Spleen (tissue), 11 donors: ENCODE measurements around the gene MOSPD3. TPM values are rescaled to one million over a fixed set of nuclear protein-coding genes. Genes with fewer than 3 reads are reported as not detected.

Source experiments
- DNase-seq: peaks from one replicate; pipeline ENCODE4 v3.0.0-alpha.2; 2020
- H3K27ac ChIP-seq, 8 donors: fragments of 200-600 bp; sonication (generic) in 7 of 8; 1 replicate in 4 of 8; 2 replicates in 4 of 8; pipeline versions ENCODE4 v1.5.0 to v1.8.0; 2016 to 2021; ENCODE audit warnings: inconsistent platforms in 4 of 8, mild to moderate bottlenecking in 4 of 8, moderate library complexity in 1 of 8
- H3K27me3 ChIP-seq, 7 donors: fragments of 200-600 bp; sonication (generic) in 6 of 7; replicated peaks in 1 of 7; 1 replicate in 4 of 7; 2 replicates in 3 of 7; pipeline versions ENCODE4 v1.5.0 to v1.8.0; 2016 to 2021; ENCODE audit warnings: inconsistent platforms in 3 of 7, mild to moderate bottlenecking in 1 of 7
- H3K36me3 ChIP-seq, 6 donors: fragments of 200-600 bp; sonication (generic) in 5 of 6; 1 replicate in 4 of 6; 2 replicates in 2 of 6; pipeline versions ENCODE4 v1.5.0 to v1.8.0; 2016 to 2021; ENCODE audit warnings: inconsistent platforms in 2 of 6
- H3K4me1 ChIP-seq, 6 donors: fragments of 200-600 bp; sonication (generic) in 5 of 6; 1 replicate in 3 of 6; 2 replicates in 3 of 6; pipeline versions ENCODE4 v1.5.0 to v1.8.0; 2016 to 2021; ENCODE audit warnings: inconsistent platforms in 3 of 6
- H3K4me3 ChIP-seq, 8 donors: fragments of 200-600 bp; sonication (generic) in 7 of 8; 1 replicate in 4 of 8; 2 replicates in 4 of 8; pipeline versions ENCODE4 v1.5.0 to v1.8.0; 2016 to 2021; ENCODE audit warnings: inconsistent platforms in 4 of 8, mild to moderate bottlenecking in 4 of 8, moderate library complexity in 2 of 8
- H3K9me3 ChIP-seq, 8 donors: fragments of 200-600 bp; sonication (generic) in 7 of 8; 1 replicate in 4 of 8; 2 replicates in 4 of 8; pipeline versions ENCODE4 v1.5.0 to v1.8.0; 2016 to 2021; ENCODE audit warnings: inconsistent platforms in 4 of 8
- POLR2A ChIP-seq, 3 donors: fragments of 450-650 bp; IDR thresholded peaks; one replicate each; pipeline ENCODE4 v1.5.1; 2017; ENCODE audit warnings: antibody characterized with exemption in 3 of 3, mild to moderate bottlenecking in 1 of 3
- POLR2AphosphoS5 ChIP-seq, 3 donors: sonication (generic); formaldehyde crosslinking; IDR thresholded peaks; one replicate each; pipeline ENCODE4 v1.5.1; 2017; ENCODE audit warnings: antibody characterized with exemption in 3 of 3
- WGBS, 5 donors: extraction: QIAGEN DNeasy Blood & Tissue Kit in 3 of 5; methylation state at CpG; one replicate each; pipeline versions ENCODE4 v1.1.5 to v1.1.7; 2013 to 2018; 5-methylcytosine and 5-hydroxymethylcytosine counted together
- intact Hi-C: fragments of 100-400 bp; cut with DNase I; formaldehyde crosslinking; loops from one replicate; pipeline ENCODE4 v1.15.0; 2023; ENCODE audit warnings: low total_unique reads
- polyA plus RNA-seq, 3 donors: library from polyadenylated mRNA; stranded (reverse); fragments of 200-250 nt; gene quantifications; one replicate each; pipeline ENCODE4 v1.2.1, GENCODE V29; 2013
- total RNA-seq, 7 donors: library from RNA; depleted of rRNA in 3 of 7; stranded (reverse); fragments of >200 nt in 3 of 7; fragmentation: NEBNext Ultra II Directional in 4 of 7; extraction: Animal tissue kit (Norgen Biotek cat#: 25700) in 4 of 7; gene quantifications; one replicate each; pipeline versions ENCODE4 v1.1.0 to v1.2.1, GENCODE V29; 2016 to 2021
- TF ChIP-seq, protein P1 (sequence below), 11 experiments: fragments of 200-600 bp in 7 of 11; fragments of 450-650 bp in 4 of 11; sonication (generic) in 4 of 11; IDR thresholded peaks in 8 of 11; conservative IDR thresholded peaks in 3 of 11; 1 replicate in 7 of 11; 2 replicates in 4 of 11; pipeline versions ENCODE4 v1.4.0 to v1.8.0; 2016 to 2021; ENCODE audit warnings: antibody characterized with exemption in 11 of 11, inconsistent platforms in 4 of 11, mild to moderate bottlenecking in 1 of 11
- donor health status: healthy with polysubstance abuse.
- donor health status: DM: no; HTN: no; CAD: no; lungs with moderate emphysema.
- donor health status: DM: no; HTN: no; CAD: no.
- donor health status: Bipolar disorder and iron deficiency.
- donor health status: healthy.
- donor health status: DM: no; HTN: no; CAD: no.
- donor health status: DM: yes; HTN: yes; CAD: no.

The MOSPD3 gene
- total and polyA plus RNA-seq, 10 donors = 11.2 to 20.4 (median 15.1) TPM

DNA sequence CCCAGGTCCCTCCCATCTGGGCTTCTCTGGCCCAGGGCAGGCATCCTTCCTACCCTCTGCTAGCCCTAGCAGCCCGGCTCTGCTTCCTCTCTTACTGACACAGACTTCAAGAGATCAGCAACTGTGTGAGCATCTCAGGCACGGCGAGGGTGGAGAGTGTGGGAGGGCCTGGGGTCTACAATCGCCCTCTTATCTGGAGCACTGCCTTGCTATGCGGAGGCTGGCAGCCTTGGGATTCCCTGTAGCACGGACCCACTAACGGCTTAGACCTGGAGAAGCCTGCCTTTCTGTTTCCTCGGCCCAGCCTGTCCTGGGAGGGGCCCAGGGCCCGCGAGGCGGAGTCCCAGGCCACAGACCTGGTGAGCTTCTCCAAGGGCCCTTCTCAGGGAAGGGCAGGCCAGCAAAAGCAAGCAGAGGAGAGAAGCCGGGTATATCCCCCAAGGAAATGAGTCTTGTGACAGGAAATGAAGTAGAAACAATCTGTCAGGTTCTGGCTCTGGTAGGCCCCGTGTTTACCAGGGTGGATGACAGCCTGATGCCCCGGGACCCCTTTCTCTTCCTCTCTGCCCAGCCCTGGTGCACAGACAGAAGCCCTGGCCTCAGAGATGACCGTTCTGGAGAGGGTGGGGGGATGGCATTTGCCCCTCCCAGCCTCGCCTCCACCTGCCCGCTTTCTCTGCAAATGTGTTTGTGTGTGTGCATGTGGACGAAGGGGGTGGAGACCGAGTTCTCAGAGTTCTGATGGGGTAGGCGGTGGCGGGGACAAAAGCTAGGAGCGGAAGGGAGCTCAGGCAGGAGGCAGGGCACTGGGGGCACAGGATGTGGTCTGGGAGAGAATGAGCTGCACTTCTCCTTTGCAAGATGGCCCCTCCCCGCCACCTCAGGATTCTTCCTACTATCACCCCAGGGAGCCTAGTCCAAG lies 28.9 kb upstream of the MOSPD3 start:
- TF ChIP-seq POLR2A (IDR thresholded peaks at IDR 0.05) (no peak), POLR2AphosphoS5 (IDR thresholded peaks at IDR 0.05) (peak; percentile 72 to 83 (median 79))
- TF ChIP-seq, protein P1, sequence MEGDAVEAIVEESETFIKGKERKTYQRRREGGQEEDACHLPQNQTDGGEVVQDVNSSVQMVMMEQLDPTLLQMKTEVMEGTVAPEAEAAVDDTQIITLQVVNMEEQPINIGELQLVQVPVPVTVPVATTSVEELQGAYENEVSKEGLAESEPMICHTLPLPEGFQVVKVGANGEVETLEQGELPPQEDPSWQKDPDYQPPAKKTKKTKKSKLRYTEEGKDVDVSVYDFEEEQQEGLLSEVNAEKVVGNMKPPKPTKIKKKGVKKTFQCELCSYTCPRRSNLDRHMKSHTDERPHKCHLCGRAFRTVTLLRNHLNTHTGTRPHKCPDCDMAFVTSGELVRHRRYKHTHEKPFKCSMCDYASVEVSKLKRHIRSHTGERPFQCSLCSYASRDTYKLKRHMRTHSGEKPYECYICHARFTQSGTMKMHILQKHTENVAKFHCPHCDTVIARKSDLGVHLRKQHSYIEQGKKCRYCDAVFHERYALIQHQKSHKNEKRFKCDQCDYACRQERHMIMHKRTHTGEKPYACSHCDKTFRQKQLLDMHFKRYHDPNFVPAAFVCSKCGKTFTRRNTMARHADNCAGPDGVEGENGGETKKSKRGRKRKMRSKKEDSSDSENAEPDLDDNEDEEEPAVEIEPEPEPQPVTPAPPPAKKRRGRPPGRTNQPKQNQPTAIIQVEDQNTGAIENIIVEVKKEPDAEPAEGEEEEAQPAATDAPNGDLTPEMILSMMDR (IDR thresholded peaks at IDR 0.05 in 8 of 11, conservative IDR thresholded peaks at IDR 0.05 in 3 of 11) = no peak
- intact Hi-C loops = no loop called here
- peak; percentile 95 for DNase-seq
- WGBS, 5 donors = 11 to 18% (median 12%) methylated on average over 19 to 23 of the region's 23 CpGs
- H3K27ac ChIP-seq = peak overlapping the region; percentile 91 to 100 (median 98)
- no peaks in the 10 kb centered on the region for H3K27me3 ChIP-seq
- H3K4me3 ChIP-seq = peak overlapping the region; percentile 67 to 98 (median 90)
- H3K4me1 ChIP-seq = peaks cover 18 to 71% (median 53%) of the 10 kb centered on the region in 6 donors
- peaks cover 15 to 48% (median 36%) of the 10 kb centered on the region in 6 donors for H3K36me3 ChIP-seq
- no peaks in the 10 kb centered on the region for H3K9me3 ChIP-seq

GRCh38 chr7:100584054-100584682 lies 28.2 kb upstream of the MOSPD3 start:
- TF ChIP-seq POLR2AphosphoS5 (IDR thresholded peaks at IDR 0.05) (peak in 2 of 3 donors; percentile 26 to 61), POLR2A (IDR thresholded peaks at IDR 0.05) (no peak)
- H3K4me3 ChIP-seq = peak overlapping the region; percentile 67 to 98 (median 90)
- no peaks in the 10 kb centered on the region for H3K9me3 ChIP-seq
- peak overlapping the region; percentile 91 to 100 (median 98) for H3K27ac ChIP-seq
- peak; percentile 79 for DNase-seq
- no peaks in the 10 kb centered on the region for H3K27me3 ChIP-seq
- peaks cover 18 to 73% (median 54%) of the 10 kb centered on the region in 6 donors for H3K4me1 ChIP-seq
- WGBS, 5 donors = 3 to 18% (median 11%) methylated on average over 14 to 15 of the region's 15 CpGs
- intact Hi-C loops = no loop called here
- peaks cover 15 to 40% (median 29%) of the 10 kb centered on the region in 6 donors for H3K36me3 ChIP-seq

GRCh38 chr7:100584683-100585510 lies 27.4 kb upstream of the MOSPD3 start:
- peak; percentile 86 for DNase-seq
- WGBS, 5 donors = 0 to 3% (median 2%) methylated on average over 17 to 20 of the region's 20 CpGs
- TF ChIP-seq, protein P1 (IDR thresholded peaks at IDR 0.05 in 8 of 11, conservative IDR thresholded peaks at IDR 0.05 in 3 of 11) = peak in 1 of 11 experiments; percentile 5
- TF ChIP-seq POLR2A (IDR thresholded peaks at IDR 0.05) (no peak), POLR2AphosphoS5 (IDR thresholded peaks at IDR 0.05) (peak in 1 of 3 donors; percentile 42)
- Histone ChIP-seq H3K4me3 (peak overlapping the region; percentile 67 to 98 (median 90)), H3K27ac (peak overlapping the region; percentile 91 to 100 (median 98)), H3K27me3 (peaks cover 0 to 3% (median 0%) of the 10 kb centered on the region in 7 donors), H3K36me3 (peaks cover 12 to 33% (median 21%) of the 10 kb centered on the region in 6 donors), H3K9me3 (no peaks in the 10 kb centered on the region), H3K4me1 (peaks cover 18 to 75% (median 55%) of the 10 kb centered on the region in 6 donors)
- intact Hi-C loops = no loop called here
